ENCODE data around the gene PNLDC1.

PNLDC1 gene, protein sequence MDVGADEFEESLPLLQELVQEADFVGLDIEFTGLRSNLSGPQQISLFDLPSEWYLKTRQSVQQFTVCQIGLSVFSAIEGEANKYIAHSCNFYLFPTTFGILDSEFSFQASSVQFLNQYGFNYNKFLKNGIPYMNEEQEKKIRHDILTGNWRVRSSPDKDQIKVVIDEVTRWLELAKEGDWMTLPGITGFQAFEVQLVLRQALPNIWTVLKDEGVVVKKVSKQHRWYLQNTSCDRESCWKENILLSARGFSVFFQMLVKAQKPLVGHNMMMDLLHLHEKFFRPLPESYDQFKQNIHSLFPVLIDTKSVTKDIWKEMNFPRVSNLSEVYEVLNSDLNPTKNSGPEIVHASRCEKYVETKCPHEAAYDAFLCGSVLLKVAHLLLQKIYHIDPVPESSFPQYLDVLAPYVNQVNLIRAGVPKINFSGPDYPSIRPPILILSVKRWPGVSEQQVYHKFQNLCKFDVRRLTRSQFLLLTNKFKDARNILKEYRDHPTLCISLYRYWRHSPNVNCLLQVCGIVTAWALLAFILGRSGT

DNA sequence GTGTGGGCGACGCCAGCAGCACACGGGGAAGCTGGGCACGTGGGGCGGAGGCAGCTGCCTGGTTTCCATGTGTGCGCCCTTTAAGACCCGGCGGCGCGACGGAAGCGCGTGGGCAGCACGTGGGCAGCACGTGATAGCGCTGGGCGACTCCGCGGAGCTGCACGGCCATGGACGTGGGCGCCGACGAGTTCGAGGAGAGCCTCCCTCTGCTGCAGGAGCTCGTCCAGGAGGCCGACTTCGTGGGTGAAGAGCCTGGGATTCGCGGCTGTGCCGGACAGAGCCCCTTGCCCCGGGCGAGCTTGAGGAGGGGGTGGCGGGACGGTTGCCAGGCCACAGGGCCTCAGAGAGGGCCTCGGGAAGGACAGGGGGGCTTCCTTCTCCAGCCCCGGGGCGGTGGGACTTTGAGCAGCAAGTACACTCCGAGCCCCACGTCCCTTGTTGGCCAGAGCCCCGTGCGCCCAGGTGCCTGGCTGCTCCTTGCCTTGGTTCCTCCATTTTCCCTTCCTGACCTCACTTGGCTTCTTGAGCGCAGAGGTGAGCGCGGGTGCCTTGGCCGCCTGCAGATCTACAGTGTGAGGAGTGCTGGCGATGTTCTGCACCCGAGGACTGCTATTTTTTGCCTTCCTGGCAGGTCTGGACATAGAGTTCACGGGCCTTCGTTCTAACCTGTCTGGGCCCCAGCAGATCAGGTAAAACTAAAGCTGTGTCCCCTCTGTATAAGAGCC is at the start of gene PNLDC1:
PNLDC1 (plus strand) TSS at position 136 of the 725 bp plus-strand sequence; CDS start at position 168, 32 bp downstream.
- DNase-seq = no peak

DNA sequence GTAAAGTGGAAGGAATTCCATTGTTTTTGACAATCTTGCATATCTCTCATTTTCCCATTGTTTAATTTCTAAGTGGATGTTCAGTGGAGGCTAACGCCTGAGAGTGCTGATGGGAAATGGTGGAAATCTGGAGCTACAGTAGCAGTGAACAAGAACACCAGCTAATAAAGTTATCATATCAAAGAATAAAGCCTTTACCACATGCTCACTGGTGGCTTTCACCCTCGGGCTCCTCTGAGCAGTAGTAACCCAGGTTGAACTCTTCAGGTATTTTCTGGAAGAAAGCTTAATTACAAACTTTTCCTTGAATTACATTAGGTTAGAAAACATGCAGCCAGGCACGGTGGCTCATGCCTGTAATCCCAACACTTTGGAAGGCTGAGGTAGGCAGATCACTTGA is 48.6 kb upstream of the PNLDC1 start:
- no peak for DNase-seq

DNA sequence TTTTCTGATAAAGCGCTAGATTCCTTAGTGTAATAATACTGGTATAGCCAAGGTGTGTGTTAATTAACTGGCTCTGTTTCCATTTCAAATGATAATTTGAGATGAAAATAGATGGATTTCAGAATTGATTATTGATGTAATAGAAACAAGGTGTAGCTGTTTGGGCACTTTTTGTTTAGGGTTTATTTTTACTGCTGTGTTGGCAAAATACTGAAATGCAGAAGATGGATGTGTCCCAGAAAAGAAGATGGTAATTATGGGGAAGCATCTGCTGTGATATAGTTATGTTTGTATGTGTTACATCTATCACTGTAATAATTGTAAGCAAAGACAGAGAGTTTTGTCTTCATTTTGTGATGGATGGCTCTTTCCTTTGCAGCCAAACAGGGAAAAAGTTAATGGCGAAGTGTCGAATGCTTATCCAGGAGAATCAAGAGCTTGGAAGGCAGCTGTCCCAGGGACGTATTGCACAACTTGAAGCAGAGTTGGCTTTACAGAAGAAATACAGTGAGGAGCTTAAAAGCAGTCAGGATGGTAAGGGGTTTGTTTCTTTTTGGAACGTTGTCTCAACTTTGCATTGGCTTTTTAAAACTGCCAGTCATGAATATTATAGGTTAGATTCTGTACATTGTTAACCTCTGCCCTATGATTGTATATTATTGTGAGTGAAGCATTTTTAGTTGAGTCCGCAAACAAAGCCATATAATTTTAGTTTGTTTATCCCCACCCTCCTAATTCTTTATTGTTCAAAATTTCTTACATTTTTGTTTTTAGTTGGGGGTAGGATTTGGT is 46.8 kb upstream of the PNLDC1 start:
- DNase-seq = no peak

DNA sequence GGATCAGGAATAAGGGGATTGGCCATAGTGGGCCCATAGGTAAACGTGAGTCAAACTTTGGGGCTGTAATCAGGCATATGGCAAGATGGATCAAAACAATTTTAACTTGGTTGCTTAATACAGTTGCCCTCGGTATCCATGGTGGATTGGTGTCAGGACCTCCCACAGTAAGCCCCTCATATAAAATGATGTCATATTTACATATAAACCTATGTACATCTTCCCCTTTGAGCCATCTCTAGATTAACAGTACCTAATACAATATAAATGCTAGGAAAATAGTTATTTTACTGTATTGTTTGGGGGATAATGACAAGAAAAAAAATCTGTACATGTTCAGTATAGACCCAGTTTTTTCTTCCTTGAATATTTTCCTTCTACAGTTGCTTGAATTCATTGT is 45.7 kb upstream of the PNLDC1 start:
- DNase-seq = no peak

DNA sequence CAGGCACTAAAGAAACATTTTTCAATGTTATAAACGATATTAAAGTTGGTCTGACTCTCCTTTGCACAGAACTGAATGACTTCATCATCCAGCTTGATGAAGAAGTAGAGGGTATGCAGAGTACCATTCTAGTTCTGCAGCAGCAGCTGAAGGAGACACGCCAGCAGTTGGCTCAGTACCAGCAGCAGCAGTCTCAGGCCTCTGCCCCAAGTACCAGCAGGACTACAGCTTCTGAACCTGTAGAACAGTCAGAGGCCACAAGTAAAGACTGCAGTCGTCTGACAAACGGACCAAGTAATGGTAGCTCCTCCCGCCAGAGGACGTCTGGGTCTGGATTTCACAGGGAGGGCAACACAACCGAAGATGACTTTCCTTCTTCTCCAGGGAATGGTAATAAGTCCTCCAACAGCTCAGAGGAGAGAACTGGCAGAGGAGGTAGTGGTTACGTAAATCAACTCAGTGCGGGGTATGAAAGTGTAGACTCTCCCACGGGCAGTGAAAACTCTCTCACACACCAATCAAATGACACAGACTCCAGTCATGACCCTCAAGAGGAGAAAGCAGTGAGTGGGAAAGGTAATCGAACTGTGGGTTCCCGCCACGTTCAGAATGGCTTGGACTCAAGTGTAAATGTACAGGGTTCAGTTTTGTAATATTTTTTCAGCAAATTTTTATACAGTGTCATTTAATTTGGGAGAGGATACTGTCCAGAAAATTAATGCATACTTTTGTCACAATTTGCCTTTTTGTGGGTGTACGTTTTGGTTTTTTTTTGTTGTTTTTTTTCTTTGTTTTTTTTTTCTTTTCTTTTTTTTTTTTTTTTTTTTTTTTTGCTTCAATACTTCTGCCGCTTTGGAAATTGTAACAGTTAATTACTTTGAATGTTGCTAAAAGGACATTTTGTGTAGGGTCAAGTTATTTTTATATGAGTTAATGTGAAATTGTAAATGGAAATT is 44.8 kb upstream of the PNLDC1 start:
- no peak for DNase-seq

DNA sequence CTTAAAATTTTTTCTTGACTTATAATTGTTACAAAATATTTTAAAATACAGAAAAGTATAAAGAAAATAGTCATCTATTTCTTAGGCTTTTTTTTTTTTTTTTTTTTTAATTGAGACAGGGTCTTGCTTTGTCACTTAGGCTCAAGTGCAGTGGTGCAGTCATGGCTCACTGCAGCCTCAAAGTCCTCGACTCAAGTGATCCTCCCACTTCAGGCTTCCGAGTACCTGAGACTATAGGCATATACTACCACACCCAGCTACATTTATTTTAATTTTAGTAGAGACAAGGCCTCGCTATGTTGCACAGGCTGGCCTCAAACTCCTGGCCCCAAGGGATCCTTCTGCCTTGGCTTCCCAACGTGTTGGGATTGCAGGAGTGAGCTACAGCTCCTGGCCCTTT is 43.6 kb upstream of the PNLDC1 start:
- DNase-seq = no peak

DNA sequence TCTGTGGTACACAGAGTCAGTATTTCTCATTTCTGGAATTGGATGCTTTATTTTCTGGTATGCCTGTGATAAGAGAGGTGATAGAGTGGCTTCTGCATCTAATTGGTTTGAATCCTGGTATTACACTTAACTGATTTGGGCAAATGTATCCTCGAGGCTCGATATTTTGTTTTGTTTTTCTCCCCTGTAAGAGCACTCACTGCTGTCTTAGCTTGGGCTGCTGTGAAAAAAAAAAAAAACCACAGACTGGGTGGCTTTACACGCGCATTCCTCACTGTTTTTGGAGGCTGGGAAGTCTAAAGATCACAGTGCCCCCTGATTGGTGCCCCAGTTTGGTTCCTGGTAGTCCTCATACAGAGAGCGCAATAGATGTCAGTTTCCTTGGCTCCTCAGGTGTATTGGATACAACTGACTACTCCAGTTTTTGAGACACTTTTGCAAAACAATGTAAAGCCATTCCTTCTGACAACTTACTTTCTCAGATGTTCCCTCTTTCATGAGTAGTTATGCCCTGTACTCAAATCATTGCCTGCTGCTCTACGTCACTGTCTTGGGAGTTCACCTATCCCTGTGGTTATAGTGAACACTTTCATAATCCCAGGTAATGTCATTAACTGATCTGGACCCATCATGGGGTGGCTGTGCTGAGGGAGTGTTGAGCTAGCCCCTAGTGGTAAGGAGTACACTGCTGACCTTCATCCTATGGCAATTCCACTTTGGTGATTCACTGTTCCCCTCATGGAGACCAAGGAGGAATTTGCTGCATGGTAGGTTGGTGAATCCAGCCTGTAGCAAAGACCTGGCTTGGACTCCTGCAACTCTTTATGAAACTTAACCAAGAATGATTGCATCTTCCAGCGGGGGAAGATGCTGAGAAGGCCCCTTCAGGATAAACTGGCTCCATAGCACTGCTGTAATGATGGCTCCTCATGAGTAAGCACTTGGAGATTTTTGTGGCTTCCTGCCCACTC is 41.8 kb upstream of the PNLDC1 start:
- DNase-seq = no peak

DNA sequence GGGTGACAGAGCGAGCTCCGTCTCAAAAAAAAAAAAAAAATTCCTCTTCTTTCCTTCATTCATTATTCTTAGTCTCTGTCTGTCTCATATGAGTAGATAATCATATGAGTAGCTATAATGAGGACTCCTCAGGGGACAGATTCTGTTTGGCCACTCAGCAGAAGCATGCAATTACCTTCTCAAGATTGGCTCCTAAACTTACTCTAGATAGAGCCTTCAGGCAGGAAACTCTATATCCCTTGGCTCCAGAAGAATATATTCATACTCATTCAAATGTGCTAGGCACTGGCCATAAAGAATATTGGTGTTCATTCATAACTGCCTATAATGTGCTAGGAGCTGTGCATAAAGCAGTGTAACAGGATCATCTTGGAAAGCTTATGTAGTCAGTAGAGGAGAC is 40.4 kb upstream of the PNLDC1 start:
- DNase-seq = no peak

DNA sequence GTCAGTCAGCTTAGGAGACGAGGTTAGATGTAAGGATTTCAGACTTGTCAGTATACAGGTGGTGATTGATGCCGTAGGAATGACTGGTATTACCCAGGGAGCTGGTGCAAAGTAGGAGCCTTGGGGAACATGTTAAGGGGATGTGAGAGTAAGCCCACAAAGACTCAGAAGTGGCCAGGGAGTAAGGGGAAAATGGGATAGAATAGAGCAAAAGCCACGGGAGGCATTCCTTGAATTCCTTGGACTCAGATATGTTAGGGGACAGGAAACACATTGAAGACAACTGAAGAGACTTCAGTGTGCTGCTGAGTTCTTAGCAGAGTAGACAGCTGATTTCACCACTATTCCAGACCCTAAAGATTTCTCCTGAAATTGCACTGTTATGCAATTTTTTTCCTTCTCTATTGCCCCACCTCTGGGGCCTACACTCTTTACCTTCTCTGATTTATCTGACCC is 39.4 kb upstream of the PNLDC1 start:
- DNase-seq = peak; percentile 4

DNA sequence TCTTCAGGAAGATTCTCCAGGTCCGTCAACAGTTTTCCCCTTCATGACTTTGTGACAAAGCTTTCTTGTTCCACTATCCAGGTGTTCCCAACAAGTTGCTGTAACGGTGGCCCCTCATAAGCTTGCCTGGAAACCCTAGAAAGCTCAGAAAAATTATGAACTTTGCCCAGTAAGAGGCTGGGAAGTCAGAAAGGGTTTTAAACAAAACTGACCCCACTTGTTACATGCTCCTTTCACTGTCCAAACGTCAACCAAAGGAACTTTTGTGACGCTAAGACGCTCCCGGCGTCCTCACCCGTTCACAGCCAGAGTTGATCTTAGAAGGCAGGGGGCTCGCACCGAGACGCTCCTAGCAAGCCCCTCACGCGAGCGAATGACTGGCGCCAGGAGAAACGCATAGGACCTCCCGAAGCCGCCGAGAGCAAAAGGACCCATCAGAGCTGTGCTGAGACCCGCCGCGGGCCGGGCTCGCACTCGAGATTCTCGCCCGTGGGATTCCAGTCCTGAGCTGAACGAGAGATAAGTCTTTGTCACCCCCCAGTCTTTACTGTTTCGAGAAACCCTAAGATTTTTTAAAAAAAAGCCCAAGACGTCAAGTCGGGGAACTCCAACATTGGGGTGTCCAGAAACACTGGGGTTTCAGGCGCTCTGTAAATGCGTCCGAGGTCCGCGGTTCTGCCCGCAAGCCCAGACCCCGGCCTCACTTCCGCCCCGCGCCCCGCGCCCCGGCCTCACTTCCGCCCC is 38.8 kb upstream of the PNLDC1 start:
- DNase-seq = no peak

DNA sequence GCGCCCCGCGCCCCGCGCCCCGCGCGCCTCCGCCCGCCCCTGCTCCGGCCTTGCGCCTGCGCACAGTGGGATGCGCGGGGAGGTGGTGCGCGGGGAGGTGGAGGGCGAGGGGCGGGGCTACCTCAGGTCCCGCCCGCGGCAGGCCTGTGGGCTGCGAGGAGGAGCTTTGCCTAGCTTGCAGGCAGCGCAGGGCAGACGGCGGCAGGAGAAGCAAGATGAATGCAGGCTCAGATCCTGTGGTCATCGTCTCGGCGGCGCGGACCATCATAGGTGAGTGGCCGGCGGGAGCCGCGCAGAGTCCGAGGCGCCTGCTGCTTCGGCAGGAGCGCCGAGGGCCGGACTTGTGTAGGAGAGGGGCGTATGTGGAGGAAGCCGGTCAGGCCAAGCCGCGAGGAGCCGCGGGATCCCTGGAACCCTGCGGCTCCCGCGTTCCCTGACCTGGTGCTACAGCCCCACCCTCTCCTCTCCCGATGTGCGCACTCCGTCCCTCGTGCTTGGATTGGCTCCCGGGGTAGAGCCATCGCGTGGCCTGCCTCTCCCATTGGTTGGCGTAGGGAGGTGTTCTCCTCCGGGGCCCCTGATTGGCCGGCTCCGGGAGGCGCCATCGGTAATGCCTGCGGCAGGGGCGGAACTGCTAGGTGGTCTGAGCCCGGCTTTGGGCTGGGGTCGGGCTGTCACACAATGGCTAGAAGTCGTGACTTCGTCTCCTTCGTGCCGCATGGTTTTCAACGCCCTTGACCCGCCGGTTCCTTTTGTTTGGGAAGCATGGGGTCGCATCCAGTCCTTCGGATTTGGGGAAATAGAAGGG is 38.0 kb upstream of the PNLDC1 start, which contains the start of gene ACAT2:
ACAT2 (plus strand) TSS at position 173 of the 808 bp plus-strand sequence; CDS start at position 216, 43 bp downstream.
- peak; percentile 90 for DNase-seq

DNA sequence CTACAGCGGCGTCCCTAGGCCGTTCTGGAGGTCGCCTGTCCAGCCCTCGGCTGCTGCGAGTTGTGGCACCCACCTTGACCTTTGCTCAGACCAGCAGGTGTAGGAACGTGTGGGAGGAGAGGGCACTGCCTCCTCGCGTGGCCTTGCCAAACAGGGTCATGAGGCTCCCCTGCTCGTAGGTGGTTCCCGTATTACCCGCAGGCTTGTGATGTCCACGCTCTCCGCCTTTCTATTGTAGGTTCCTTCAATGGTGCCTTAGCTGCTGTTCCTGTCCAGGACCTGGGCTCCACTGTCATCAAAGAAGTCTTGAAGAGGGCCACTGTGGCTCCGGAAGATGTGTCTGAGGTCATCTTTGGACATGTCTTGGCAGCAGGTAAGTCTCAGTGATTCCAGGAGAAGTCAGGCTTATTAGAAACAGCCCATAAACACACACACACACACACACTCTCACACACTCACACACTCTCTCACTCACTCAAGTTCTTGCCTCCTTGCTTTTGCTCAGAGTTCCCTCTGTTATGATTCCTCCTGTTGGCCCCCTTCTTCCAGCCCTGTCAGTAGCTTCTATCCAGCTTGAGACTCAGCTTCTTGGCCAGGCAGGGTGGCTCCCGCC is 37.3 kb upstream of the PNLDC1 start:
- DNase-seq = no peak

DNA sequence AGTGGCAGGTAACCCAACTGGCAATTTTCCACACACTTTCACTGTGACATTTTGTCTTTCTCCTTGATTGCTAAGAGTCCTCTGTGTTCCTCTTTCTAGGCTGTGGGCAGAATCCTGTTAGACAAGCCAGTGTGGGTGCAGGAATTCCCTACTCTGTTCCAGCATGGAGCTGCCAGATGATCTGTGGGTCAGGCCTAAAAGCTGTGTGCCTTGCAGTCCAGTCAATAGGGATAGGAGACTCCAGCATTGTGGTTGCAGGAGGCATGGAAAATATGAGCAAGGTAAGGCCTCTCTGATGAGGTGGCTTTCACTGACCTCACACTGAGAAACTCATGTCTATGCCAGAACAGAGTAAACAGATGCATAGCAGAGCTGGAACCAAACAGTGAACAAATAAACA is 33.2 kb upstream of the PNLDC1 start:
- no peak for DNase-seq

DNA sequence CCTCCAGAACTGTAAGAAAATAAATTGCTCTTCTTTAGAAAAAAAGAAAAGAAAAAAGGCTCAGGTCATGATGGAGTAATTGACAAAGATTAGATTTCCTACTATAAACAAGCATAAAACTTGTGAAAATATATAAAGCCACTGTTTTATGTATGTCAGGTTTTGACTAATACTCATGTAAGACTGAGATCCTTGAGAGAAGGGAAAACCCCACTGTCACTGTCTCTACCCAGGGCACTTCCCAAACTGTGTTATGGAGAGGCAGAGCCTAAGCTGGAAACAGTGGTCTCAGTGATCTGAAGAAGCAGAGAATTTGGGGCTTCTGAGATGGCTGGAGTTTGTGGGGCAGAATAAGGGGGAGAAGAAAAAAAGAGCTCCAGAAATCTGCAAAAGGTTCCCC is 30.6 kb upstream of the PNLDC1 start:
- no peak for DNase-seq

DNA sequence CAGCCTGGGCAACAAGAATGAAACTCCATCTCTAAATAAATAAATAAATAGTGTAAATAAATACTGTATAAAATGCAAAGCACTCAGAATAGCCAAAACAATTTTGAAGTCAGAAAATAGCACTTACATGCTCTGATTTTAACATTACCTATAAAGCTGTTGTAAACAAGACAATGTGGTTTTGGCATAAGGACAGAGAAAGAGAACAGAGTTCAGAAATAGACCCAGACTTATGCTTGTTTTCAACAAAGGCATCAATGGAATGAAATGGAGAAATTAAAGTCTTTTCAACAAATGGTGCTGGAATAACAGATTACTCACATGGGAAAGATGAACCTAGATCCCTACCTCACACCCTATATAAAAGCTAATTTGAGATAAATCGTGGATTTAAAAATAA is 27.9 kb upstream of the PNLDC1 start:
- DNase-seq = no peak

DNA sequence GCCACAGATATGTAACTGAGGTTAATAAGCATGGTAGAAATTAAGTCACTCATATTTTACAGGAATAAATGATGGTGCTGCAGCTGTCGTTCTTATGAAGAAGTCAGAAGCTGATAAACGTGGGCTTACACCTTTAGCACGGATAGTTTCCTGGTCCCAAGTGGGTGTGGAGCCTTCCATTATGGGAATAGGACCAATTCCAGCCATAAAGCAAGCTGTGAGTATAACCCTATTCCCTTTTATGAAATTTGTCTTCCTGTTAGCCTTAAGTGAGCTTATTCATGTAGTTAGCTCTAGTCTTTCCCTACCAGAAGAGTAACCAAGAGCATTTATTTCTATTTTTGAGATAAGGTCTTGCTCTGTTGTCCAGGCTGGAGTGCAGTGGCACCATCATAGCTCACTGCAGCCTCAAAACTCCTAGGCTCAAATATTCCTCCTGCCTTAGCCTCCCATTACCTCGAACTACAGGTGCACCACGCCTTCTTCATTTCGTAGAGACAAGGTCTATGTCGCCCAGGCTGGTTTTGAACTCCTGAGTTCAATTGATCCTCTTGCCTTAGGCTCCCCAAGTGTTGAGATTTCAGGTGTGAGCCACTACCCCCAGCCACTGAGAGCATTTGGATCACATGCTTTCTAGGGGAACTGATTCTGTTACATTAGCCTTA is 22.7 kb upstream of the PNLDC1 start:
- DNase-seq = no peak

DNA sequence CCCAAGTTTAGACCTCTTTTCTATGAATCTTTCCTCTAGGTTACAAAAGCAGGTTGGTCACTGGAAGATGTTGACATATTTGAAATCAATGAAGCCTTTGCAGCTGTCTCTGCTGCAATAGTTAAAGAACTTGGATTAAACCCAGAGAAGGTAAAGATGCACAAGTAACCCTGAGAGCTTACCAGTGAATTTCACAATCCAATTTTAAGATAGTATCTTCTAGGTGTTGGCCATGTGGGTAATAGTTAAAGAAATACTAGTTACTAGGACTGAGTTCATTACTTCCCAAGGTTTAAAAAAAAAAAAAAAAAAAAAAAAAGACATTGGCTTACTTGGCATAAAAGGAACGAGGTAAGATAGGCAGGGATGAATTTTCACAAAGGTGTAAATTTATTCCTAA is 21.9 kb upstream of the PNLDC1 start:
- DNase-seq = no peak

DNA sequence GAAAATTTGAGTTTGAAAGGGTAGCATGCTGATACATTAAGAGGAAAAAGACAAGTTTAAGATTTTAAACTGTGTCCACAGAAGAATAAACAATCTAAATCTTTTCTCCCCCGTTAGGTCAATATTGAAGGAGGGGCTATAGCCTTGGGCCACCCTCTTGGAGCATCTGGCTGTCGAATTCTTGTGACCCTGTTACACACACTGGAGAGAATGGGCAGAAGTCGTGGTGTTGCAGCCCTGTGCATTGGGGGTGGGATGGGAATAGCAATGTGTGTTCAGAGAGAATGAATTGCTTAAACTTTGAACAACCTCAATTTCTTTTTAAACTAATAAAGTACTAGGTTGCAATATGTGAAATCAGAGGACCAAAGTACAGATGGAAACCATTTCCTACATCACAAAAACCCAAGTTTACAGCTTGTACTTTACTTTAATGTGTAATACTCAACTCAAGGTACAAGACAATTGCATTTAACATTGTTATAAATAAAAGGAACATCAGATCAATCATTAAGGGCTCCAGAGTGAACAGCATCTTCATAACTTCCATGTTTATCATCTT is 21.5 kb upstream of the PNLDC1 start:
- DNase-seq = no peak

Measured in amniotic stem cell (primary cell).